Endothelial cell of umbilical vein (primary cell): ENCODE measurements around the gene C2CD5. TPM values are rescaled to one million over a fixed set of nuclear protein-coding genes. Genes with fewer than 3 reads are reported as not detected.

ENCODE experiments used
- BruUV-seq: library from RNA; stranded (reverse); fragments of 400-500 nt; replicated peaks from 2 replicates; lab custom pipeline; 2021; lab: Mats Ljungman, UMichigan
- CTCF ChIA-PET: fragments of 300-600, 350-600 bp; sonication (Branson Sonifier 250); formaldehyde crosslinking; loops from one replicate; lab custom pipeline; 2021; ENCODE audit warnings: antibody characterized with exemption, inconsistent platforms; lab: Charles Lee
- POLR2A ChIA-PET: fragments of 300-600, 350-600 bp; sonication (Branson Sonifier 250); formaldehyde crosslinking; loops from one replicate; lab custom pipeline; 2021; ENCODE audit warnings: antibody characterized with exemption, inconsistent platforms; lab: Charles Lee
- DNase-seq: peaks from one replicate; pipeline ENCODE4 v3.0.0-alpha.2; 2011; ENCODE audit warnings: low read depth, low spot score
- FAIRE-seq: peaks from 2 replicates; lab custom pipeline; 2011; peaks lifted over from hg19 to GRCh38; lab: Jason Lieb, UNC
- H2AFZ ChIP-seq: 2 replicates; pipeline ENCODE4 v1.6.0; 2012; ENCODE audit warnings: low read depth, low read length, control low read depth, inconsistent platforms
- H3K27ac ChIP-seq: 2 replicates; pipeline ENCODE4 v1.5.1; 2011; ENCODE audit warnings: low read depth, mild to moderate bottlenecking, control low read depth, low read length, moderate library complexity; ENCODE audit not compliant: insufficient read depth
- H3K27me3 ChIP-seq, 2 experiments: 2 replicates each; pipeline versions ENCODE4 v1.6.0 to v1.6.1; 2011; ENCODE audit warnings: low read length in 2 of 2, mixed read lengths in 1 of 2; ENCODE audit not compliant: control insufficient read depth in 2 of 2, insufficient read depth in 2 of 2
- H3K36me3 ChIP-seq, 2 experiments: 2 replicates in 1 of 2; 3 replicates in 1 of 2; pipeline ENCODE4 v1.5.1; 2011; ENCODE audit warnings: low read length in 2 of 2, mild to moderate bottlenecking in 1 of 2, moderate library complexity in 1 of 2; ENCODE audit not compliant: control insufficient read depth in 2 of 2, insufficient read depth in 2 of 2; ENCODE audit errors: extremely low read depth in 1 of 2
- H3K4me1 ChIP-seq: 3 replicates; pipeline ENCODE4 v1.5.1; 2011; ENCODE audit warnings: mild to moderate bottlenecking, low read length; ENCODE audit not compliant: control insufficient read depth, insufficient read depth; ENCODE audit errors: extremely low read depth
- H3K4me2 ChIP-seq: 2 replicates; pipeline ENCODE4 v1.6.1; 2011; ENCODE audit warnings: low read length, control low read depth, mixed read lengths; ENCODE audit not compliant: insufficient read depth
- H3K4me3 ChIP-seq, 3 experiments: fragments of 200-600 bp in 1 of 3; sonication (generic), shearing (Covaris generic) in 1 of 3; replicated peaks in 1 of 3; 2 replicates each; pipeline ENCODE4 v1.5.1; 2011 to 2016; ENCODE audit warnings: control low read depth in 3 of 3, low read length in 3 of 3, mild to moderate bottlenecking in 2 of 3, inconsistent platforms in 1 of 3, low read depth in 1 of 3, moderate library complexity in 1 of 3; ENCODE audit not compliant: insufficient read depth in 1 of 3
- H3K79me2 ChIP-seq: 2 replicates; pipeline ENCODE4 v1.6.0; 2012; ENCODE audit warnings: low read length, inconsistent platforms; ENCODE audit not compliant: control insufficient read depth, insufficient read depth
- H3K9ac ChIP-seq: replicated peaks from 2 replicates; pipeline ENCODE3; 2011; ENCODE audit warnings: low read length, control low read depth; ENCODE audit not compliant: insufficient read depth; ENCODE audit errors: extremely low read depth
- H3K9me1 ChIP-seq: replicated peaks from 3 replicates; pipeline ENCODE4 v1.6.0; 2011; ENCODE audit warnings: mild to moderate bottlenecking, low read length; ENCODE audit not compliant: control insufficient read depth, insufficient read depth; ENCODE audit errors: extremely low read depth
- H3K9me3 ChIP-seq: replicated peaks from 2 replicates; pipeline ENCODE4 v1.5.1; 2012; ENCODE audit warnings: low read length, inconsistent platforms; ENCODE audit not compliant: control insufficient read depth, insufficient read depth
- H4K20me1 ChIP-seq: replicated peaks from 2 replicates; pipeline ENCODE3; 2011; ENCODE audit warnings: mild to moderate bottlenecking, low read length; ENCODE audit not compliant: control insufficient read depth, insufficient read depth; ENCODE audit errors: extremely low read depth
- CTCF ChIP-seq, 2 donors: IDR thresholded peaks; 1 replicate in 1 of 2; 2 replicates in 1 of 2; pipeline ENCODE4 v1.5.1; 2011; ENCODE audit warnings: low read length in 2 of 2, mild to moderate bottlenecking in 2 of 2, moderate library complexity in 2 of 2, control low read depth in 1 of 2, inconsistent platforms in 1 of 2, low read depth in 1 of 2; ENCODE audit not compliant: insufficient read depth in 1 of 2; ENCODE audit errors: extremely low read depth in 1 of 2
- EZH2 ChIP-seq: IDR thresholded peaks from 2 replicates; pipeline ENCODE4 v1.6.1; 2012; ENCODE audit warnings: borderline replicate concordance, low read depth, mild to moderate bottlenecking, moderate library complexity, low read length, inconsistent platforms; ENCODE audit not compliant: severe bottlenecking
- FOS ChIP-seq: IDR thresholded peaks from 2 replicates; pipeline ENCODE4 v1.6.1; 2011; ENCODE audit warnings: mild to moderate bottlenecking, low read length, moderate library complexity, borderline replicate concordance; ENCODE audit not compliant: insufficient read depth
- GATA2 ChIP-seq: IDR thresholded peaks from 2 replicates; pipeline ENCODE4 v1.7.0; 2011; ENCODE audit warnings: low read depth, mild to moderate bottlenecking, moderate library complexity, mixed read lengths, low read length; ENCODE audit not compliant: insufficient read length, insufficient read depth
- JUN ChIP-seq: IDR thresholded peaks from 2 replicates; pipeline ENCODE4 v1.6.1; 2011; ENCODE audit warnings: borderline replicate concordance, low read depth; ENCODE audit not compliant: insufficient read length, insufficient read depth
- MYC ChIP-seq: IDR thresholded peaks from one replicate; pipeline ENCODE4 v1.6.1; 2011; ENCODE audit warnings: mild to moderate bottlenecking, low read depth, low read length
- POLR2A ChIP-seq: IDR thresholded peaks from 2 replicates; pipeline ENCODE4 v1.6.1; 2012; ENCODE audit warnings: low read depth, mild to moderate bottlenecking, control low read depth, low read length
- POLR2AphosphoS5 ChIP-seq: IDR thresholded peaks from 2 replicates; pipeline ENCODE4 v1.6.1; 2012; ENCODE audit warnings: low read depth, mild to moderate bottlenecking, control low read depth, low read length, moderate library complexity; ENCODE audit not compliant: insufficient read depth
- dilution Hi-C: fragments of 300-500 bp; cut with MboI; formaldehyde crosslinking; loops from one replicate; pipeline ENCODE4 v1.15.0; 2019; ENCODE audit warnings: low sequenced_read_pairs; ENCODE audit not compliant: extremely low pct_ligation_motif_present
- intact Hi-C: fragments of 100-400 bp; cut with micrococcal nuclease; formaldehyde crosslinking; loops from one replicate; pipeline ENCODE4 v1.10.0; 2022
- polyA plus RNA-seq, 4 experiments: library from polyadenylated mRNA; depleted of rRNA in 3 of 4; stranded (reverse) in 3 of 4; unstranded in 1 of 4; fragments of >200 nt; gene quantifications; 2 replicates each; pipeline versions ENCODE4 v1.2.1 to v1.2.3, GENCODE V29; 2011 to 2012; ENCODE audit warnings: missing spikeins in 1 of 4
- total RNA-seq: library from RNA; stranded (reverse); gene quantifications from 2 replicates; pipeline ENCODE4 v1.2.3, GENCODE V29; 2021
- TF ChIP-seq, protein P1 (sequence below): IDR thresholded peaks from 2 replicates; pipeline ENCODE4 v1.6.1; 2011; ENCODE audit not compliant: insufficient read depth, insufficient read length

The C2CD5 gene
- total and polyA plus RNA-seq, 2 donors (not counting 3 experiments of a cell fraction or from before 2014, with no cell fraction given), result 12.9 to 32.9 TPM

DNA sequence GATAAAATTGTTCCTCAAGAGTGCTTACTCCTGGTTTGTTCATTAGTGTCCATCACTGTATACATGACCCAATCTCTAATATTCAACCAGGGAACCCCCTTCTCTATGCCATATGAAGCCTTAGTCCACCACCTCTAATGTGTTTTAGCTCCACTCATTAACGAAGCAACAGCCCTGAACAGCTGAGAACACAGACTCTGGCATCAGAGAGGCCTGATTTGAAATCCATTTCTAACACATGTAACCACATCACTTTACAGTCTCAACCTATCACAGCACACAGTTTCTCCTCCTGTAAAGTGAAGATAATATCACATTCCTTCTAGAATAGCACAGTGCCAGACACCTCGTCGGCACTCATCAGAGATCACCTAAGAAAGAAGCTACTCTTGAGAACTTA lies 64.3 kb downstream of the C2CD5 start:
- Histone ChIP-seq H3K27me3 (no peaks in the 10 kb centered on the region), H3K79me2 (no peaks in the 10 kb centered on the region), H4K20me1 (no peaks in the 10 kb centered on the region), H3K36me3 (no peaks in the 10 kb centered on the region), H2AFZ (no peak overlapping the region), H3K4me1 (peaks cover 11% of the 10 kb centered on the region), H3K27ac (no peak overlapping the region), H3K4me3 (no peak overlapping the region), H3K9me1 (no peaks in the 10 kb centered on the region), H3K9ac (no peak overlapping the region), H3K9me3 (no peaks in the 10 kb centered on the region), H3K4me2 (no peak overlapping the region)
- dilution Hi-C loops (no loop called here), intact Hi-C loops (no loop called here)
- DNase-seq (no peak), FAIRE-seq (no peak)
- no peak for TF ChIP-seq POLR2AphosphoS5
- TF ChIP-seq POLR2A, result no peak
- TF ChIP-seq FOS, result no peak
- no peak for TF ChIP-seq CTCF (IDR thresholded peaks at IDR 0.05; ENCODE audit: extremely low read depth in 1 of 2, insufficient read depth in 1 of 2, low read depth in 1 of 2, low read length in 2 of 2)
- TF ChIP-seq JUN, result no peak
- no peak for TF ChIP-seq MYC
- TF ChIP-seq, protein P1, sequence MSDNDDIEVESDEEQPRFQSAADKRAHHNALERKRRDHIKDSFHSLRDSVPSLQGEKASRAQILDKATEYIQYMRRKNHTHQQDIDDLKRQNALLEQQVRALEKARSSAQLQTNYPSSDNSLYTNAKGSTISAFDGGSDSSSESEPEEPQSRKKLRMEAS, result no peak
- TF ChIP-seq GATA2, result no peak
- TF ChIP-seq EZH2, result no peak
- ChIA-PET CTCF (interaction anchor here (1.0 kb wide), 1 partner anchor 22 kb away, joined by 3 read pairs; no protein-coding TSS in a partner anchor), POLR2A (no interaction called here)
- BruUV-seq, result no TSS peak
